ENCODE measurements around the gene ACAT1. TPM values are rescaled to one million over a fixed set of nuclear protein-coding genes. Genes with fewer than 3 reads are reported as not detected.
A peak's percentile ranks its signal among the peaks of the same experiment; 100 is the strongest.
"Not testable (repeated sequence)": the region's sequence is repeated elsewhere in the genome, so short reads cannot be mapped to it uniquely, and the experiment has no call there.

Gene ACAT1
- total and polyA plus RNA-seq, 4 donors = 74.1 to 112 (median 86.3) TPM

GRCh38 chr11:108112057-108112456 lies 9.3 kb upstream of the ACAT1 start:
- Histone ChIP-seq H3K9me3 (ENCODE audit: control insufficient read depth, insufficient read depth, low read length) (no peaks in the 10 kb centered on the region), H3K36me3 (ENCODE audit: control insufficient read depth, insufficient read depth, low read length) (peaks cover 3% of the 10 kb centered on the region), H3K27me3 (ENCODE audit: control insufficient read depth, insufficient read depth, low read length) (no peaks in the 10 kb centered on the region), H3K27ac (ENCODE audit: low read depth, low read length) (no peak overlapping the region), H3K4me3 (ENCODE audit: low read depth, low read length) (no peak overlapping the region), H3K4me1 (ENCODE audit: control insufficient read depth, insufficient read depth, low read length) (peaks cover 16% of the 10 kb centered on the region)
- WGBS (ENCODE audit: insufficient coverage) = 88% methylated on average over 2 of the region's 2 CpGs
- no peak for DNase-seq (ENCODE audit: low read depth in 4 of 6, low spot score in 6 of 6)

GRCh38 chr11:108115500-108116140 lies 5.7 kb upstream of the ACAT1 start:
- Histone ChIP-seq H3K4me3 (ENCODE audit: low read depth, low read length) (no peak overlapping the region), H3K27ac (ENCODE audit: low read depth, low read length) (peak overlapping the region; percentile 72), H3K9me3 (ENCODE audit: control insufficient read depth, insufficient read depth, low read length) (no peaks in the 10 kb centered on the region), H3K36me3 (ENCODE audit: control insufficient read depth, insufficient read depth, low read length) (no peaks in the 10 kb centered on the region), H3K4me1 (ENCODE audit: control insufficient read depth, insufficient read depth, low read length) (peaks cover 16% of the 10 kb centered on the region), H3K27me3 (ENCODE audit: control insufficient read depth, insufficient read depth, low read length) (no peaks in the 10 kb centered on the region)
- WGBS (ENCODE audit: insufficient coverage) = 5% methylated on average over 2 of the region's 5 CpGs
- DNase-seq (ENCODE audit: low read depth in 4 of 6, low spot score in 6 of 6) = peak; percentile 44 to 91 (median 62)

GRCh38 chr11:108117746-108118371 lies 3.5 kb upstream of the ACAT1 start:
- Histone ChIP-seq H3K4me1 (ENCODE audit: control insufficient read depth, insufficient read depth, low read length) (peaks cover 24% of the 10 kb centered on the region), H3K9me3 (ENCODE audit: control insufficient read depth, insufficient read depth, low read length) (no peaks in the 10 kb centered on the region), H3K36me3 (ENCODE audit: control insufficient read depth, insufficient read depth, low read length) (no peaks in the 10 kb centered on the region), H3K4me3 (ENCODE audit: low read depth, low read length) (no peak overlapping the region), H3K27me3 (ENCODE audit: control insufficient read depth, insufficient read depth, low read length) (no peaks in the 10 kb centered on the region), H3K27ac (ENCODE audit: low read depth, low read length) (no peak overlapping the region)
- DNase-seq (ENCODE audit: low read depth in 4 of 6, low spot score in 6 of 6) = peak in 4 of 6 donors; percentile 7 to 71 (median 36)

GRCh38 chr11:108120936-108121273 lies 462 bp upstream of the ACAT1 start:
- 100% methylated on average over 1 of the region's 7 CpGs for WGBS (ENCODE audit: insufficient coverage)
- Histone ChIP-seq H3K27ac (ENCODE audit: low read depth, low read length) (peak overlapping the region; percentile 76), H3K4me1 (ENCODE audit: control insufficient read depth, insufficient read depth, low read length) (peaks cover 15% of the 10 kb centered on the region)

GRCh38 chr11:108122166-108122628 lies 830 bp downstream of the ACAT1 start:
- DNase-seq (ENCODE audit: low read depth in 4 of 6, low spot score in 6 of 6) = peak in 4 of 6 donors; percentile 4 to 63 (median 35)
- WGBS (ENCODE audit: insufficient coverage) = 33% methylated on average over 8 of the region's 9 CpGs

More at GRCh38 chr11:108120936-108121273, 462 bp upstream of the ACAT1 start:
- H3K9me3 ChIP-seq (ENCODE audit: control insufficient read depth, insufficient read depth, low read length); DNase-seq (ENCODE audit: low read depth in 4 of 6, low spot score in 6 of 6); H3K36me3 ChIP-seq (ENCODE audit: control insufficient read depth, insufficient read depth, low read length); H3K27me3 ChIP-seq (ENCODE audit: control insufficient read depth, insufficient read depth, low read length): not testable (repeated sequence)
- peak overlapping the region; percentile 61 for H3K4me3 ChIP-seq (ENCODE audit: low read depth, low read length)

GRCh38 chr11:108125096-108125495 lies 3.7 kb downstream of the ACAT1 start:
- no CpG with 5 or more reads among the region's 5 CpGs for WGBS (ENCODE audit: insufficient coverage)
- H3K4me3 ChIP-seq (ENCODE audit: low read depth, low read length) = no peak overlapping the region
- H3K4me1 ChIP-seq (ENCODE audit: control insufficient read depth, insufficient read depth, low read length) = peaks cover 10% of the 10 kb centered on the region
- H3K36me3 ChIP-seq (ENCODE audit: control insufficient read depth, insufficient read depth, low read length) = peaks cover 8% of the 10 kb centered on the region
- H3K9me3 ChIP-seq (ENCODE audit: control insufficient read depth, insufficient read depth, low read length) = no peaks in the 10 kb centered on the region
- H3K27me3 ChIP-seq (ENCODE audit: control insufficient read depth, insufficient read depth, low read length) = no peaks in the 10 kb centered on the region
- no peak for DNase-seq (ENCODE audit: low read depth in 4 of 6, low spot score in 6 of 6)
- H3K27ac ChIP-seq (ENCODE audit: low read depth, low read length) = no peak overlapping the region

More at GRCh38 chr11:108122166-108122628, 830 bp downstream of the ACAT1 start:
- peak overlapping the region; percentile 76 for H3K27ac ChIP-seq (ENCODE audit: low read depth, low read length)
- peaks cover 5% of the 10 kb centered on the region for H3K36me3 ChIP-seq (ENCODE audit: control insufficient read depth, insufficient read depth, low read length)
- H3K4me3 ChIP-seq (ENCODE audit: low read depth, low read length) = peak overlapping the region; percentile 61
- no peaks in the 10 kb centered on the region for H3K27me3 ChIP-seq (ENCODE audit: control insufficient read depth, insufficient read depth, low read length)
- H3K4me1 ChIP-seq (ENCODE audit: control insufficient read depth, insufficient read depth, low read length) = peaks cover 10% of the 10 kb centered on the region
- H3K9me3 ChIP-seq (ENCODE audit: control insufficient read depth, insufficient read depth, low read length) = no peaks in the 10 kb centered on the region

GRCh38 chr11:108128772-108129171 lies 7.4 kb downstream of the ACAT1 start:
- Histone ChIP-seq H3K27ac (ENCODE audit: low read depth, low read length) (no peak overlapping the region), H3K9me3 (ENCODE audit: control insufficient read depth, insufficient read depth, low read length) (no peaks in the 10 kb centered on the region), H3K27me3 (ENCODE audit: control insufficient read depth, insufficient read depth, low read length) (no peaks in the 10 kb centered on the region), H3K4me1 (ENCODE audit: control insufficient read depth, insufficient read depth, low read length) (no peaks in the 10 kb centered on the region), H3K4me3 (ENCODE audit: low read depth, low read length) (no peak overlapping the region), H3K36me3 (ENCODE audit: control insufficient read depth, insufficient read depth, low read length) (peaks cover 8% of the 10 kb centered on the region)
- no peak for DNase-seq (ENCODE audit: low read depth in 4 of 6, low spot score in 6 of 6)
- WGBS (ENCODE audit: insufficient coverage) = no CpG with 5 or more reads among the region's 2 CpGs

- Histone ChIP-seq H3K9me3 (ENCODE audit: control insufficient read depth, insufficient read depth, low read length) (no peaks in the 10 kb centered on the region), H3K36me3 (ENCODE audit: control insufficient read depth, insufficient read depth, low read length) (peaks cover 10% of the 10 kb centered on the region), H3K4me3 (ENCODE audit: low read depth, low read length) (no peak overlapping the region), H3K27me3 (ENCODE audit: control insufficient read depth, insufficient read depth, low read length) (no peaks in the 10 kb centered on the region), H3K27ac (ENCODE audit: low read depth, low read length) (no peak overlapping the region), H3K4me1 (ENCODE audit: control insufficient read depth, insufficient read depth, low read length) (no peaks in the 10 kb centered on the region)
- DNase-seq (ENCODE audit: low read depth in 4 of 6, low spot score in 6 of 6) = no peak
- no CpG with 5 or more reads among the region's 1 CpG for WGBS (ENCODE audit: insufficient coverage)
Measured at GRCh38 chr11:108131993-108132392, 10.6 kb downstream of the ACAT1 start.

- WGBS (ENCODE audit: insufficient coverage) = no CpG with 5 or more reads among the region's 2 CpGs
Measured at GRCh38 chr11:108132993-108133538, 11.7 kb downstream of the ACAT1 start.

More at GRCh38 chr11:108132993-108133538, 11.7 kb downstream of the ACAT1 start:
- not testable (repeated sequence) for DNase-seq (ENCODE audit: low read depth in 4 of 6, low spot score in 6 of 6); H3K4me1 ChIP-seq (ENCODE audit: control insufficient read depth, insufficient read depth, low read length); H3K27ac ChIP-seq (ENCODE audit: low read depth, low read length); H3K9me3 ChIP-seq (ENCODE audit: control insufficient read depth, insufficient read depth, low read length); H3K4me3 ChIP-seq (ENCODE audit: low read depth, low read length); H3K27me3 ChIP-seq (ENCODE audit: control insufficient read depth, insufficient read depth, low read length)
- peaks cover 12% of the 10 kb centered on the region for H3K36me3 ChIP-seq (ENCODE audit: control insufficient read depth, insufficient read depth, low read length)
